MM.1S (cell line): ENCODE results near the gene SKIDA1.

Experiments used
- DNase-seq: peaks from one replicate; pipeline ENCODE4 v3.0.0-alpha.2; 2015
- H2AFZ ChIP-seq: fragments of 300-600 bp; sonication (generic); 2 replicates; pipeline ENCODE4 v1.6.0; 2016; ENCODE audit warnings: antibody characterized with exemption, low read length
- H3F3A ChIP-seq: fragments of 300-600 bp; sonication (generic); 2 replicates; pipeline ENCODE4 v1.6.1; 2016; ENCODE audit warnings: mild to moderate bottlenecking, antibody characterized with exemption, low read length, moderate library complexity, mixed read lengths; ENCODE audit not compliant: insufficient read depth
- H3K27ac ChIP-seq: fragments of 300-600 bp; sonication (generic); 2 replicates; pipeline ENCODE4 v1.5.1; 2016; ENCODE audit warnings: mild to moderate bottlenecking, low read length
- H3K27me3 ChIP-seq: fragments of 300-600 bp; sonication (generic); replicated peaks from 2 replicates; pipeline ENCODE4 v1.6.0; 2016; ENCODE audit warnings: low read length; ENCODE audit not compliant: insufficient read depth
- H3K36me3 ChIP-seq: fragments of 300-600 bp; sonication (generic); replicated peaks from 2 replicates; pipeline ENCODE4 v1.6.1; 2016; ENCODE audit warnings: mild to moderate bottlenecking, low read length, mixed read lengths; ENCODE audit not compliant: insufficient read depth
- H3K4me1 ChIP-seq: fragments of 300-600 bp; sonication (generic); 2 replicates; pipeline ENCODE4 v1.6.1; 2016; ENCODE audit warnings: low read length, mixed read lengths
- H3K4me2 ChIP-seq: fragments of 300-600 bp; sonication (generic); 2 replicates; pipeline ENCODE4 v1.6.0; 2016; ENCODE audit warnings: low read depth, low read length
- H3K4me3 ChIP-seq: fragments of 300-600 bp; sonication (generic); 2 replicates; pipeline ENCODE4 v1.5.1; 2016; ENCODE audit warnings: low read length, mixed read lengths
- H3K79me2 ChIP-seq: fragments of 300-600 bp; sonication (generic); 2 replicates; pipeline ENCODE4 v1.6.1; 2016; ENCODE audit warnings: mixed run types, low read length, mixed read lengths
- H3K9ac ChIP-seq: fragments of 300-600 bp; sonication (generic); 2 replicates; pipeline ENCODE4 v1.6.1; 2016; ENCODE audit warnings: low read length, mixed read lengths
- H3K9me2 ChIP-seq: fragments of 300-600 bp; sonication (generic); replicated peaks from 2 replicates; pipeline ENCODE4 v1.6.1; 2016; ENCODE audit warnings: mild to moderate bottlenecking, low read length, mixed read lengths; ENCODE audit not compliant: insufficient read depth
- H3K9me3 ChIP-seq: fragments of 300-600 bp; sonication (generic); replicated peaks from 2 replicates; pipeline ENCODE4 v1.6.1; 2016; ENCODE audit warnings: mild to moderate bottlenecking, low read length, mixed read lengths; ENCODE audit not compliant: insufficient read depth
- H4K20me1 ChIP-seq: fragments of 300-600 bp; sonication (generic); 2 replicates; pipeline ENCODE4 v1.6.1; 2016; ENCODE audit warnings: mild to moderate bottlenecking, low read length, moderate library complexity, mixed read lengths; ENCODE audit not compliant: insufficient read depth
- EZH2 ChIP-seq: fragments of 300-600 bp; sonication (generic); optimal IDR thresholded peaks from 2 replicates; pipeline ENCODE3; 2017; ENCODE audit warnings: low read depth, mild to moderate bottlenecking, antibody characterized with exemption, low read length, mixed read lengths
- EZH2phosphoT487 ChIP-seq: fragments of 300-600 bp; sonication (generic); IDR thresholded peaks from 2 replicates; pipeline ENCODE4 v1.6.1; 2018; ENCODE audit warnings: antibody characterized with exemption, low read length
- TF ChIP-seq, protein P1 (sequence below): fragments of 300-600 bp; sonication (generic); IDR thresholded peaks from 2 replicates; pipeline ENCODE4 v1.5.1; 2016; ENCODE audit warnings: antibody characterized with exemption, low read length, mixed read lengths

SKIDA1 gene

DNA sequence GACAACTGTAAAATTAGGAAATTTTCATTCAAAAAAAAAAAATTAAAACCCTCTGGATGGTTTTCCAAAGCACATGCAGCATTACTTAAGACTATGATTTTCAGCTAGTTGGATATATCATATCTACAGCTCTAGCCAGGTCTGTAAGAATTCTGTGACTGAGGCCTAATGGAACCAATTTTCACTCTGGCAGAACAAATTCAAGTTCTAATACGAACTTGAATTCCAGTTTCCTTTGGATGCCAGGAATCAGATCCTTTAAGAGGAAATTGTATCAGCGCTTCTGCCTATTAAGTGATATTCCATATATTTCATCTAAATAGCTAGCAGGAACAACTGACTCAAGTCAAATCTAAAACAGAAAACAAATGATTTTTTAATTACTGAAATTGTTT is 34.8 kb downstream of the SKIDA1 start:
- TF ChIP-seq, protein P1, sequence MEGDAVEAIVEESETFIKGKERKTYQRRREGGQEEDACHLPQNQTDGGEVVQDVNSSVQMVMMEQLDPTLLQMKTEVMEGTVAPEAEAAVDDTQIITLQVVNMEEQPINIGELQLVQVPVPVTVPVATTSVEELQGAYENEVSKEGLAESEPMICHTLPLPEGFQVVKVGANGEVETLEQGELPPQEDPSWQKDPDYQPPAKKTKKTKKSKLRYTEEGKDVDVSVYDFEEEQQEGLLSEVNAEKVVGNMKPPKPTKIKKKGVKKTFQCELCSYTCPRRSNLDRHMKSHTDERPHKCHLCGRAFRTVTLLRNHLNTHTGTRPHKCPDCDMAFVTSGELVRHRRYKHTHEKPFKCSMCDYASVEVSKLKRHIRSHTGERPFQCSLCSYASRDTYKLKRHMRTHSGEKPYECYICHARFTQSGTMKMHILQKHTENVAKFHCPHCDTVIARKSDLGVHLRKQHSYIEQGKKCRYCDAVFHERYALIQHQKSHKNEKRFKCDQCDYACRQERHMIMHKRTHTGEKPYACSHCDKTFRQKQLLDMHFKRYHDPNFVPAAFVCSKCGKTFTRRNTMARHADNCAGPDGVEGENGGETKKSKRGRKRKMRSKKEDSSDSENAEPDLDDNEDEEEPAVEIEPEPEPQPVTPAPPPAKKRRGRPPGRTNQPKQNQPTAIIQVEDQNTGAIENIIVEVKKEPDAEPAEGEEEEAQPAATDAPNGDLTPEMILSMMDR: no peak
- TF ChIP-seq EZH2phosphoT487 (no peak), EZH2 (no peak)
- no peaks in the 10 kb centered on the region for H3K79me2 ChIP-seq
- H3K36me3 ChIP-seq: no peaks in the 10 kb centered on the region
- H3K9ac ChIP-seq: no peak overlapping the region
- no peak overlapping the region for H3K4me2 ChIP-seq
- H3K27me3 ChIP-seq: no peaks in the 10 kb centered on the region
- no peaks in the 10 kb centered on the region for H3K4me1 ChIP-seq
- H3F3A ChIP-seq: peaks cover 3% of the 10 kb centered on the region; the same call in 1 of the 2 replicates
- H3K9me3 ChIP-seq: no peaks in the 10 kb centered on the region
- no peak overlapping the region for H3K27ac ChIP-seq
- no peaks in the 10 kb centered on the region for H3K9me2 ChIP-seq
- H3K4me3 ChIP-seq: no peak overlapping the region
- H4K20me1 ChIP-seq: no peaks in the 10 kb centered on the region
- DNase-seq: no peak
- no peak overlapping the region for H2AFZ ChIP-seq

DNA sequence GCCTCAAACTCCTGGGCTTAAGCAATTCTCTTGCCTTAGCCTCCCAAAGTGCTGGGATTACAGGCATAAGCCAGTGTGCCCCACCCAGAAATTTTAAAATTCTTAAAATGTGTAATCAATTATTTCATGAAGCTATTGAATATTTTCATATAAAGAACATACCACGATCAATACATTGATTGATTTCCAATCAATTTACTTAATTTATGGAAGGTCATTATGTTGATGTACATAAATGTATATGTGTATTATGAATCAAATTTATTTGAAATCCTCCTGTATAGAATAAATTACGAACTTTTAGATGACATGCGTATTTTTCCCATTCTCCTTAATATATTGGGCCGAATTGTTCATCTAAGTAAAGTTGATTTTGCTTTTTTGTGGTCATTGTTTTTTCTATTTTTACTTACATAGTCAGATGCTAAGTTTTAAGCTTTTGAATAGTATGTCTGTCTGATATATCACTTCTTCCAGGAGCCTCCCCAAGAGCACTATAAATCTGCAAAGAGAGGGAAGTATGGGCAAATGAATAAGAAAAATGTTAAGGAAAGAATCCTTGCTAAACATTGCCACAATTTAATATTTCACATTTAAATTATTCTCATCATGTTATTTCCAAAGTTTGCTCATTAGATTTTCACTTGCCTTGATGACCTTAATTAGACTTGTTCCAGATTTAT is 35.3 kb downstream of the SKIDA1 start:
- H2AFZ ChIP-seq: no peak overlapping the region
- no peak overlapping the region for H3K4me3 ChIP-seq
- DNase-seq: no peak
- no peak overlapping the region for H3K4me2 ChIP-seq
- no peaks in the 10 kb centered on the region for H3K27me3 ChIP-seq
- H3K9me2 ChIP-seq: no peaks in the 10 kb centered on the region
- no peak overlapping the region for H3K27ac ChIP-seq
- no peaks in the 10 kb centered on the region for H3K9me3 ChIP-seq
- TF ChIP-seq EZH2 (no peak), EZH2phosphoT487 (no peak)
- TF ChIP-seq, protein P1: no peak
- no peaks in the 10 kb centered on the region for H3K79me2 ChIP-seq
- peaks cover 2% of the 10 kb centered on the region; the same call in 1 of the 2 replicates for H3F3A ChIP-seq
- H4K20me1 ChIP-seq: no peaks in the 10 kb centered on the region
- no peaks in the 10 kb centered on the region for H3K36me3 ChIP-seq
- no peak overlapping the region for H3K9ac ChIP-seq
- no peaks in the 10 kb centered on the region for H3K4me1 ChIP-seq

DNA sequence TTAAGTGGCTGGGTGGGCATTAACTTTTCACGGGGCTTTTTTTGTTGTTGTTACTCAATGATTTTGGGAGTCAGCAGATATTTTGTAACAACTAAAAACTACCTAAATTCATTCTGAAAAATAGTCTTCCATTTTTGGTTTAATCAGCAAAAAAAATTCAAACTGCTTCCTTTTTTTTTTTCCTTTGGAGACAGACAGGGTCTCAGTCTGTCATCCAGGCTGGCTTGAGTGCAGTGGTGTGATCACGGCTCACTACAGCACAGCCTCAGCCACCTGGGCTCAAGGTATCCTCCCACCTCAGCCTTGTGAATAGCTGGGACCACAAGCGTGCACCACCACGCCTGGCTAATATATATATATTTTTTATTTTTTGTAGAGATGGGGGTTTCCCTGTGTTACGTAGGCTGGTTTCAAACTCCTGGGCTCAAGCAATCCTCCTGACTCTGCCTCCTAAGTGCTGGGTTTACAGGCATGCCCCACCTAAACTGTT is 36.5 kb downstream of the SKIDA1 start:
- Histone ChIP-seq H3K36me3 (no peaks in the 10 kb centered on the region), H3K4me3 (no peak overlapping the region), H4K20me1 (no peaks in the 10 kb centered on the region), H3K27ac (no peak overlapping the region), H3K9me3 (no peaks in the 10 kb centered on the region), H3F3A (no peaks in the 10 kb centered on the region), H3K79me2 (no peaks in the 10 kb centered on the region), H3K4me1 (no peaks in the 10 kb centered on the region), H3K27me3 (no peaks in the 10 kb centered on the region), H3K4me2 (no peak overlapping the region), H2AFZ (no peak overlapping the region), H3K9me2 (no peaks in the 10 kb centered on the region), H3K9ac (no peak overlapping the region)
- TF ChIP-seq, protein P1: no peak
- TF ChIP-seq EZH2 (no peak), EZH2phosphoT487 (no peak)
- DNase-seq: no peak
